Activated effector memory CD4-positive, alpha-beta T cell treated with Interleukin-2 at 50 U/mL for 16 hours (primary cell): ENCODE data around the gene MEGF6.

Experiments used
- DNase-seq: peaks from one replicate; pipeline ENCODE4 v3.0.0-alpha.2; 2020

Gene MEGF6

DNA sequence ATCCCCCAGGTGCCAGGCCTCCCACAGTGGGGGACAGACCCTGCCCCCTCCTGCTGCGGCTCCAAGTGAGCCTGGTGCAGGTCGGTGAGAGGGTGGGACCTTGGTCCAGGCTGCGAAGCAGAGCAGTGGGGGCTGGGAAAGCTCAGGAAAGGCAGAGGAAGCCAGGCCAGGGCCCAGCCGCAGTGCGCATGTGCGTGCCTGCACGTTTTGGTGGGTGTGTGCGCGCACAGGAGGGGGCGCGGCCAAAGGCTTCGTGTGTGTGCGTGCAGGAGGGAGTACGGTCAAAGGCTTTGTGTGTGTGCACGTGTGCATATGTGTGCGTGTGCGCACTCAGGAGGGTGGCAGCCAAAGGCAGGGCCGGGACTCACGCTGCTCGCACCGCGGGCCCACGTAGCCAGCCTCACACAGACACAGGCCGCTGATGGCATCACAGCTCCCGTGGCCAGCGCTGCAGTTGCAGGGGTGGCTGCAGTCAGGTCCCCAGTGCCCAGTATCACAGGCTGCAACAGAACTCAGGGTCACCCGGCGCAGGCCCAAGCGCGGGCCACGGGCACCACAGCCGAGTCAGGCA is 111.0 kb downstream of the MEGF6 start:
- no peak for DNase-seq

DNA sequence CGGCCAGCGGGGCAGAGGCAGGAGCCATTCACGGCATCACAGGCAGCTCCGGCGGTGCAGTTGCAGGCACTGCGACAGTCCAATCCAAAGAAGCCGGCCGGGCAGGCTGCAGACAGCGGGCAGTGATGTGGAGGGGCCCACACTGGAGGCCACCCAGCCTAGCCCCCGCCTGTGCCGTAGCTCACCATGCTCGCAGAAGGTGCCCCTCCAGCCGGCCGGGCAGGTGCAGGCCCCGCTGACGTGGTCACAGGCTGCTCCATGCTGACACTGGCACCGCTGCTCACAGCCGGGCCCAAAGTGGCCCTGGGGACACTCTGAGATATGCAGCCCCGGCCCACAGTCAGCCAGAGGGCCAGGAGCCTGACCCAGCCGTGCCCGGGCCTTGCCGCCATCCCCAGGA is 111.7 kb downstream of the MEGF6 start:
- DNase-seq = no peak

DNA sequence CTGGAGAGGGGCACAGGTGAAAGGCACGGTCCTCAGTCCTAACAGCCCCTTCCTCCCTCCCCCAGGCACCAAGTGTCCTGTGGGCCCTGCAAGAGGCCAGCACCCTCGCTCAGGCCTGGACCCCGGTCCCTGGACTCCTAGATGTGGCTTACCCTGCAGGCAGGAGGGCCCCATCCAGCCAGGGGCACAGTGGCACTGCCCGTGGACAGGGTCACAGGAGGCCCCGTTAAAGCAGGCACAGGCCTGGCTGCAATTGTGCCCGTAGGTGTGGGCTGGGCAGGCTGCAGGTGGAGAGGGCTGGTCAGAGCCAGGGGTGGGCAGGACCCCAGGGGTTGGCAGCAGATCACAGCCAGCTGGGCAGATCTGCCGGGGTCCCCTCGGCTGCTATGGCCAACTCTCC is 112.3 kb downstream of the MEGF6 start:
- DNase-seq = no peak

DNA sequence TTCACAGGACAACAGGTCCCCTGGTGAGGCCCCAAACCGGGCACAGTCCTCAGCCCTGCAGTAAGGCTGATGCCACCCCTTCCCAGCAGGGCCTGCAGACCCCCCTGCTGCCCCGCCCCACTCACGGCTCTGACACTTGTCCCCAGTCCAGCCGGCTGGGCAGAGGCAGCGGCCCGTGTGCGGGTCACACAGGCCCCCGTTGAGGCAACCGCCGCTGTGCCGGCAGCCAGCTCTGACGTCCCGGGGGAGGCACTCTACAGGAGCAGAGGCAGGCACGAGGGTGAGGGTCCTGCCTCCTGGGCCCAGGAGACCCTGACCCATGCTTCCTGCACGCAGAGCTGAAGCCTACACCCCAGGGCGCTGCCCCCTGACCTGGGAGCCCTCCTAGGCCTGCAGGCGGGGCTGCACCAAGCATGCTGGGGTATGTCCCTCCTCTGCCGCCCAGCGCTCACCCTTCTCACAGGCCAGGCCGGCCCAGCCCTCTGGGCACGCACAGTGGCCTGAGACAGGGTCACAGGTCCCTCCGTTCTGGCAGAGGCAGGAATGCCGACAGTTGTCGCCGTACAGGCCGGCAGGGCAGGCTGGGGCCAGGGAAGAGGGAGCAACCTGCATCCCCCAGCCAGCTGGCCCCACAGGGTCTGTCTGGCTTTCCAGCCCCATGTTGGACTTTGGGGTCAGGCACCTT is 112.9 kb downstream of the MEGF6 start:
- no peak for DNase-seq

DNA sequence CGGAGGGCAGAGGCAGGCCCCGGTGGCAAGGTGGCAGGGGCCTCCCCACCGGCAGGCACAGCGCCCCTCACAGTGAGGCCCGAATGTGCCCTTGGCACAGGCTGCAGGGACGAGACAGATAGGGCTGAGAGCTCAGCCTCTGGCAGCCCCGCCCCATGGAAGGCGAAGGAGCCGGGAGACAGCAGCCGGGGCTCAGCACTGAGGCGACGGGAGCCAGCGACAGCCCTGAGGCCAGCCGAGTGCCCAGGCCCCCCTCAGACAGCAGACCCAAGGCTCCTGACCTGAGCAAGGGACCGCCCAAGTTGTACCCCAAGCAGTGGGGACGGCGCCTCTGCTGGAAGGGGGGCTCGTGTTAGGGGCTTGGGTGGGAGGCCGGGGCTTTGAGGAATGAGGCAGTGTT is 113.8 kb downstream of the MEGF6 start:
- no peak for DNase-seq

DNA sequence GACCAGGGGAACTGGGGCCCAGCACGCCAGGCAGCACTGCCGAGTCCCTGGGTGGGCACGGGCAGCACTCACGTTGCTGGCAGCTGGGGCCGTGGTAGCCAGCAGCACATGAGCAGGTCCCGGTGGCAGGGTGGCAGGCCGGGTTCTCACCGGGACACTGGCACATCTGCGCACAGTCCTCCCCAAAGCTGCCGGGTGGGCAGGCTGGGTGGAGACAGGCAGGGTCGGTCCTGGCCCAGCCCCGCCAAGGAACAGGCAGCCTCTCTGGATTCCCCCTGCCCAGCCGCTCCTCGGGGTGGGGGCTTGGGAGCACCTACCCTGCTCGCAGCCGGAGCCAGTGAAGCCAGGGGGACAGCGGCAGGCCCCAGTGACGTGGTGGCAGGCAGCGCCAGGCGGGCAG is 114.4 kb downstream of the MEGF6 start:
- no peak for DNase-seq

DNA sequence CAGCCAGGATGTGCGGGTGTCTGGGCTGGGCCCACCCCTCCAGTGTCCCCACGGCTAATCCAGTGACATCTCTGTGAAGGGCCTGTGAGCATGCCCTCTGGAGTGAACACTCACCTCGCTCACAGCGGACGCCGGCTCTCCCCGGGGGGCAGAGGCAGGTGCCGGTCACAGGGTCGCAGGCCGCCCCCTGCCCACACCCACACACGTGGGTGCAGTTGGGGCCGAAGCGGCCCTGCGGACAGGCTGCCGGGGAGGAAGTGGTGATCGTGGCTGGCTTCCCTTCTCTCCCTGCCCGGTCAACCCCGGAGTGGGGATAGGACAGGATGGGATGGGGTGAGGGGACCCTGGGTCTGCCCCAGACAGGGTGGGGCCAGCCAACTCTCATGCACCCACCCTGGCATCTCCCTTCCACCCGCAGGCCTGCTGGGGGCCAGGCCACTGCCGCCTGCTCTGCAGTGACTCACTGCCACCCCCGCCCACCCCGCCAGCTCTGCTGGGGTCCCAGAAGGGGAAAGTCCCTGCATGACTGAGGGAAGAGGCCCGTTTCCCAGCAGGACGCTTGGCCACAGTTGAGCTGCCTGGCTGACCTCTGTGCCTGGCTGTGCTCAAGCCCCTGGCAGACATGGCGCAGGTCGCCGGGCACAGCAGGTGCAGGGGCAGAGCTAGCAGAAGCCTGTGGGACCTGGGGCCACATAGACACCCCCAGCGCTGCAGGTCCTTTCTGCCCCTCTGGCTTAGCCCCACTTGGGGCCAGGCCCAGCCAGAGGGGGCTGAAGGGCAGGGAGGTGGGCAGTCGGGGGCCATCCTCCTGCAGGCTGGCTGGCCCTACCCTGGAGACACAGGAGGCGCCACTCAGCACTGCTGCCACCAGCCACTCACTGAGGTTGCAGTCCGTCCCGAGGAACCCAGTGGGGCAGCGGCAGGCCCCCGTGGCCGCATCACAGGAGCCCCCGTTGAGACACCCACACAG is 115.2 kb downstream of the MEGF6 start:
- DNase-seq = no peak

DNA sequence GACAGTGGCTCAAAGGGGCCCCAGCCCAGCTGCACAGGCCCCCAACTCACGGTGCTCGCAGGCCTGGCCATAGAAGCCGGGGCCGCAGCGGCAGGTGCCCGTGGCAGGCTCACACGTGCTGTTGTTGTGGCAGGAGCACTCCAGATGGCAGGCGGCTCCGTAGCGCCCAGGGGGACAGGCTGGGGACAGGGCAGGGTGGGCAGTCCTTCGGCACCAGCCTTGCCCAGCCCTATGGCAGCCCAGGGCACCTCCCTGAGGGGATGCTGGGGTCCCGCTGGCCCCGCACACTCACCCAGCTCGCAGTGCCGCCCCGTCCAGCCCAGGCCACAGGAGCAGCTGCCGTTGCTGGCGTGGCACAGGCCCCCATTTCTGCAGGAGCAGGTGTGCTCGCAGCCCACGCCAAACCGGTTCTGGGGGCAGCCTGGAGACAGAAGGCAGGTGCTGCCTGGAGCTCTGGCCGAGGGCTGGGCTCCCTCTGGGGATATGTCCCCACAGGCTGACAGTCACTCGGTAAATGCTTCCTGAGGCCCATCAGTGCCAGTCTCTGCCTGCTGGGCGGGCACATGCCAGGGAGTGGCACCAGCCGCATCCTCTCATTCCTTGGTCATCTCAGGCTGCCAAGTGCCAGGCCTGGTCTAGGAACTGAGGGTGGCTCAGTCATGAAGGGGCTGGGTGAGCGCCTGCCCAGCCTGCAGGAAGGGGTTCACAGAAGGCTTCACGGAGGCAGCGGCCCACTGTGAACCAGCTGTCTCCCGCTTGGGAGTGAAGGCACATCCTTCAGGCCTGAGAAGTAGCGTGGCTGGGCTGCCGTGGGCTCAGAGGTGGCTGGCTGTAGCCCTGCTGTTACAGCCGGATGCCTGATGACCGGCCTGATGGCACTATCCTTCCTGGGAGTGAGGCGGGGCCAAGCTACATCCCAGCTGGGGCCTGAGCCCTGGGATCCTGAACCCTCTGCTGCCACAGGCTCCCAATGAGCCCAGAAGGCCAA is 116.7 kb downstream of the MEGF6 start:
- DNase-seq = no peak

DNA sequence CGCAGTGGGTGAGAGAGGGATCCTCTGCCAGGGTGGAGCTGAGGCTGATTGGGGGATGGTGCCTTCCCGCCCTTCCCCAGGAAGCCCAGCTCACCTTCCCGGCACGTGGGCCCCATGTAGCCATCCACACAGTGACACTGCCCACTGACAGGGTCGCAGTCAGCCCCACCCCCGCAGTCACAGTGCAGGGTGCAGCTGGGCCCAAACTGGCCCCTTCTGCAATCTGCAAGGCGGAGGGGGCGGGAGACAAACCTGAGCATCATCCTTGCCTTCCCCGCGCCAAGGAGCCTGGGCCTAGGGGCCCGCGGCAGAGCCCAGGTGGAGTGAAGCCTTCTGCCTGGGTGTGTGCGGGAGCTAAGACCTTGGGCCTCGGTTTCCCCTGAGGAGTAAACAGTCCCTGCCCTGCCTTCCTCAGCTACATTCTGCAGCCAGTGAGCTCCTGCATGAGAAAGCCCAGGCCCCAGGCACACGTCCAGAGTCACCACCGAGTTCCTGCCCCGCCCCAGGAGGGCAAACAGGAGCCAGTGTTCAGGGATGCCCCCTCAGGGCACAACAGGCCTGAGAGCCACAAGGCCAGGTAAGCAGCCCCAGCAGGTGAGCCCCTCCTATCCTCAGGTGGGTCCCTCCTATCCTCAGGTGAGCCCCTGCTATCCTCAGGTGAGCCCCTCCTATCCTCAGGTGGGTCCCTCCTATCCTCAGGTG is 118.6 kb downstream of the MEGF6 start:
- no peak for DNase-seq

DNA sequence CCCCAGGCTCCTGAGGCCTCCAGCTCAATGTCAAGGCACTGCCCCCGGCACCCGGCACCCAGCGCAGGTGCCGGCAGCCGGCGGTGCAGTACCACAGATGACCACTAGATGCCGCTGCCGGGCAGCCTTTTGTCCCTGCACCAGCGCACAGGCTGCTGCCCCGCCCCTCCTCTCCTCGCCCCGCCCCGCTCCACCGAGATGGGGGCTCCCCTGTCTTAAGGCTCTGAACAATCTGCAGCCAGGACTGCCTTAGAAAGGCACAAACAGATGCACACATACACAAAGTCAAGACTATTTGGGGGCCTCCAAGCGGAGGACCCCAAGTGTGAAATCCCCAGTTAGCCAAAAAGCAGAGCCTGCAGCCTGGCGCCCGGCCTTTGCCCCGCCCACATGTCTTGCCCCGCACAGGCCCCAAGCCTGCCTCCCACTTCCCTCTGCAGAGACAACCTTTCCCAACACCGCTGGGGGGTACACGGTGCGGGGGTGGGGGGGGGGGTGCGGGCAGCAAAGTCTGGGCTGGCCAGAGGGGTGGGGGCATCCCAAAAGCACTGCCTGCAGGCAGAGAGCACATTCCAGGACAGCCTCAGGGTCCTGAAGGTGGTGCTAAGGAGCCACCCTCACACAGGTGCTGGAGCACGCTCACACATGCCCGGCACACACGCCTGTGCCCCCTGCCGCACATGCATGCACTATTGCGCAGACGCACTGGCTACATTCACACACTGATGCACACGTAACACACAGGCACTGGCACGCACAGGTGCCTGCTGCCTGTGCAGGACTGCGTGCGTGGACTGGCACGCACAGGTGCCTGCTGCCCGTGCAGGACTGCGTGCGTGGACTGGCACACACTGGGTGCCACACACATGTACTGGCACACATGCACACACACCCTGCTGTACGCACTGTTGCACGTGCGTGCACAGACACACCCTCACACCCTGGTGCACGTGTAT is 119.7 kb downstream of the MEGF6 start:
- peak; percentile 74 for DNase-seq

DNA sequence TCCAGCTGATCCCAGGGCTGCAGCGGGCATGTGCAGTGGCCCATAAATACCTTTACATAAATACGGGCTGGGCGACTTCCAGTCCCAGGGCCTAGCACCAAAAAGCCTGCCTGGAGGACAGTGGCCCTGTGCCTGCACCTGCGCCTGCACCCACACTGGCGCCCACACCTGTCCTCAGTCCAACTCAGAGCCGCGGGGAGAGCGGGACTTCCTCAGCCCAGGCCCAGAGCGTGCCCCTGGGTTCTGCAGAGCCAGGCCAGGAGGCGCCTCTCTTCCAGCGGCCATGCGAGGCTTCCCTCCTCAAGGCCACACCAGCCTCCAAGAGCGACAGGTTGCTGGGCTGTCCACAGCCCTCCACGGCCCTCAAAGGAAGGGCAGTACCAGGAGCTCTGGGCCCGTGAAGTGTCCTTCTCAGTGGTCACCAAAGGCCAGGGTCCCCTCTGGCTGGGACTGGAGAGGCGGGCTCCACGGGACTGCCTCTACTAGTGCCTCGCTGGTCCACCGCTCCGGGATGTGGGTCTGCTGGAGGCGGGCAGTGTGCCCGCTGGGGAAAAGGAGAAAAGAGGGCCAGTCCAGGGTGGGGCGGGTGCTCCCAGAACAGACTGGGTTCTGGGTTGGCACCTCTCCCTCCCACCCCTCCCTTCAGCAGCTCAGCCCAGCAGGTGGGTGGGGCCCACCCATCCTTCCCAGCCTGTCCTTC is 121.1 kb downstream of the MEGF6 start:
- DNase-seq = no peak

DNA sequence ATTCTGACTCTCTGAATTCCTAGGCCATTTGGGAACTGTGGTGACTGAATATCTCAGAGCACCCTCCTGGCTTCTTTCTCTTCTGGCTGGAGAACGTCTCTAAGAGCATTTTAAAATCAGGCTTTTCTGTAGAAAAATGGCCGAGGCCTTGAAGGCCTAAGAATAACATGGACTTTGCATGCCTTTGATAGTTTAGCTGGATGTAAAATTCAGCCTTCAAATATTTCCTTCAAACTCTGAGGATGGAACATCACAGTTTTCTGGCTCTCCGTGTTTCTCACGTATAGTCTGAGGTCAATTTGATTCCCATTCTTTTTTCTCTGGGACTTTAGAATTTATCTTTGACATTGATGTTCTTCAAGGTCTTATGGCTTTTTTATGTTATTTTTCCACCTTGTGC is 122.9 kb downstream of the MEGF6 start:
- DNase-seq = no peak

DNA sequence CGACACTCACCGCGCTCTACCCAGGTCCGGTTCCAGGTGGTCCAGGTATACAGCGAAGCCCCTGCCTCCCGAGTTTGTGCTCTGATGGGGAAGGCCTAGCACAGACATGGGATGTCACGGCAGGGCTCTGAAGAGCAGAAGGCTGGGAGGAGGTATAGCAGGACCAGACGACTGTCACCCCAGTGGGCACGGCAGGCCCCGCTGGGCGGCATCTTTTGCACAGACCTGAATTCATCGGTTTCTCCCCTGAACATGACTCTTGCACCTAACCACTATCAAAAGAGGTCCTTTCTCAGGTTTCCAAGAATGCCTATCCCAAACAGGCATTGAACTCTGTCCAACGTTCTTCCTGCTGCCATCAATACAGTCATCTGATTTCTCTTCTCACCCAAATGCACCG is 126.3 kb downstream of the MEGF6 start:
- DNase-seq = no peak

DNA sequence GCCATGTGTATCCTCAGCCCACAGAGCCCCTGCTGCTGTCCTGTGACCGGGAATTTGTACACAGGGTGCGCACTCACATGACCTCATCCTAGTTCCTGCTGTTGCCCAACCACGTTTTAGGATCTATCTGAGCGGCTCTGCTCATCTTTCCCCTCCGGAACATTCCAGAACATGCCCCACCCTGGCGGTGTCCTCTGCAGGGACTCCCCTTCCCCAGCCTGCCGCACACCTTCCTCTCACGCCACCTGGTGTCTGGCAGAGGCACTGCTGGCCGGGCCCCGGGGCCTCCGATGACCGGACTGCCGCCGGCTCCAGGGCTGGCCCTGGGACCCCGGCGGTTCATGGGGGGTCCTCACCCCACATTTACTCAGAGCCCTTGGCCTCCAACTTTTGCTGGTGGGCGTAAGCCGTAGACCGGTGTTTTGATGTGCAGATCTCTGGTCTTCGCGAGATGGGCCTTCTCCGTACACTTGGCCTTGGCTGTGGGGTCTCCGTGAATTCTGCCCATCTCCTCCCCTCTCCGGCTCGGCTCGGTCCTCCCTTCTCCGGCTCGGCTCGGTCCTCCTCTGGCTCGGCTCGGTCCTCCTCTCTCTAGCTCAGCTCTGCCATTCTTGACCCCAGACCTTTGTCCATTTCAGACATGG is 127.4 kb downstream of the MEGF6 start:
- DNase-seq = peak; percentile 13

DNA sequence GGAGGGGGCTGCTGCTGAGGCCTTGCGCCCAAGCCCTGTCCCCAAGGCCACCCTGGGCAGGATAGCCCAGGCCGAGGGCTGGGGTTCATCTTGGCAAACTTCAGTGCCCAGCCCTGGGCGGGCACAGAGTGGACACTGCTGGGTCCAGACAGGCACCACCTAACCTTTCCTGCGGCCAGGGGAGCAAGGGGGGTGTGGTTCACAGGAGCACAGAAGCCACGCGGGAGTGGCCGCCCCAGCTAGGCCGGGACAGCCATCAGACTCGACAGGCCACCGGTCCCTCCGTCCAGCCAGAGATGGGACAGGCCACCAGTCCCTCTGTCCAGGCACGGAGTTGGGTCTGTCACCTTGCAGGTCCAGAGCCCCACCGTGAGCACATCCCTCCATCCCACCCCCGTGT is 127.9 kb downstream of the MEGF6 start:
- no peak for DNase-seq

DNA sequence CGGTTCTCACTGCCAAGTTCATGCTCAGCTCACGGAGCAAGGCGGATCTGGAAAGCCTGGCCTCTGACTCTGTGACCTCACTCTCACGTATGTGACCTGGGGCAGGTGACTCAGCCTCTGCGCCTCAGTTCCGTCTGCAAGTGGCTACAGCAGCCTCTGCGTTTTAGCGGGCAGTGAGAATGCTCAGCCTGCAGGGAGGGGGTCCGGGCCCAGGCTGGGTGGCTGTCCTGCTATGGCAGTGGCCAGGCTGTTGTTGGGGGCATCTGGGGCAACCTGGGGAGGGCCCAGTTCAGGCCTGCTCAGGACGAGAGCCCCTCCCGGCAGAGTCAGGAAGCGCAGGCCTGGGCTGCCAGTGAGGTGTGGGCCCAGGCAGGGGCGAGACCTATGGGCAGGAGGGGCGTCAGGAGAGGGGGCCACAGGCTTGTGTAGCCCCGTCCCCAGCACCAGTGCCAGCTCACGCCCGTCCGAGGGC is 128.9 kb downstream of the MEGF6 start:
- DNase-seq = no peak

DNA sequence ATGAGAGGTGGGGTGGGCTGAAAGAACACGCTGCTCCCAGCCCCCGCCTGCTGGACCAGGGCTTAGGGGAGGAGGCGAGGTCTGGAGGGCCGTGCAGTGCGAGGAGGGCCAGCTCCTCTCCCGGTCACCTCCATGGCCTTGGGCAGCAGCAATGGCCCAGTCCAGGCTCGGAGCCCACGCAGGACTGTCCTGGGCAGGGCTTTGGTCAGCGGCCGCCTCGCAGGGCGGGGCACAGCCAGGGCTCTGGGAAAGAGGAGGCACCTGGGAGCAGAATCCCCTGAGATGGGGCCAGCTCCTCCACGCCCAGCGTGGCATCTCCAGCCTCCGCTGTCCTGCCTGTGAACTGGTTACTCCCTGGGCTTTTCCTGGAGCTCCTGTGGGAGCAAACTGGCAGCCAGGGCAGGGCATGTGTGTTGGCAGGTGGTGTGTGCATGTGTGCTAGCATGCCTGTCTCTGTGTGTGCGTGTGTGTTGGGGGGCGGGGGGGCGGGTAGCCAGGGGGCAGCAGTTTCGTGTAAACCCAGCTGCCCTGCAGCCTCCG is 129.4 kb downstream of the MEGF6 start:
- DNase-seq = no peak

DNA sequence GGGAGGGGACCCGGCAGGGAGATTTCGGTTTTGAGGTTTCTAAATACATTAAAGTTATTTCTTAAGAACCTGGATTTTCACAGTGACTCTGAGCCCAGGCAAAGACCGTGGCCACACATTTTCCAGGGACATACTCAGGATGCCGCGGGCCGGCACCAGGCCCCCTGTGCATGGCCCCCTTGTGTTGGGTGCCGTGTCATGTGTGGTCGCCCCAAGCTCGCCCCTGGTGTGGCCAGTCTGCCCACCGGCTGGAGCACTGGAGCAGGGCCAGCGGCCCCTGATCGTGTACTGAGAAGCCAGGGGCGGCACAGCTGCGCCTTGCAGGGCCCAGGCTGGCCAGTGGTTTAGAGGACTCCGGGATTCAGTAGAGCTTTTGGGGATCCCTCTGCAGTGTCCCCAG is 130.3 kb downstream of the MEGF6 start:
- DNase-seq = no peak

DNA sequence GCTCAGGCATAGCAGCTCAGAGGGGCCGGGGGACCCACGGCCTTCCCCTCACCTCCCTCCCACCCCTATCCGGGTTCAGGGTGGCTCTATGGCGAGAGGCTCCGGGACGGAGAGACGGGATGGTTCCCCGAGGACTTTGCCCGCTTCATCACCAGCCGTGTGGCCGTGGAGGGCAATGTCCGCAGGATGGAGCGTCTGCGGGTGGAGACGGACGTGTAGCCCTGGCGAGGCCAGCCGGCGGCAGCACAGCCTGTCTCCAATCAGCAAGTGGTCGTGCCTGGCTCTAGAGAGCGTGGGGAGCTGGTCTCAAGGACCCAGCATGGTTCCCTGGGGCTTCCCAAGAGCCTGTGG is 131.0 kb downstream of the MEGF6 start:
- no peak for DNase-seq
